KOPT-K1 (cell line): ENCODE measurements around the gene C17orf75.

Experiments used
- H3K27ac ChIP-seq: fragments of 200-600 bp; sonication (generic); 2 replicates; pipeline ENCODE4 v1.5.1; 2016; ENCODE audit warnings: antibody characterized with exemption, mild to moderate bottlenecking, low read depth, low read length; ENCODE audit not compliant: poor library complexity, severe bottlenecking
- H3K36me3 ChIP-seq: fragments of 200-600 bp; sonication (generic); 2 replicates; pipeline ENCODE4 v1.5.1; 2017; ENCODE audit warnings: antibody characterized with exemption, mild to moderate bottlenecking, low read length, moderate library complexity; ENCODE audit not compliant: insufficient read depth
- H3K9me3 ChIP-seq: fragments of 200-600 bp; sonication (generic); 2 replicates; pipeline ENCODE4 v1.5.1; 2017; ENCODE audit warnings: antibody characterized with exemption, low read length, mild to moderate bottlenecking; ENCODE audit not compliant: insufficient read depth, poor library complexity, severe bottlenecking

Gene C17orf75

GRCh38 chr17:32281011-32281451, 60.9 kb downstream of the C17orf75 start:
- Histone ChIP-seq H3K36me3 (no peaks in the 10 kb centered on the region), H3K27ac (no peak overlapping the region), H3K9me3 (no peaks in the 10 kb centered on the region)

DNA sequence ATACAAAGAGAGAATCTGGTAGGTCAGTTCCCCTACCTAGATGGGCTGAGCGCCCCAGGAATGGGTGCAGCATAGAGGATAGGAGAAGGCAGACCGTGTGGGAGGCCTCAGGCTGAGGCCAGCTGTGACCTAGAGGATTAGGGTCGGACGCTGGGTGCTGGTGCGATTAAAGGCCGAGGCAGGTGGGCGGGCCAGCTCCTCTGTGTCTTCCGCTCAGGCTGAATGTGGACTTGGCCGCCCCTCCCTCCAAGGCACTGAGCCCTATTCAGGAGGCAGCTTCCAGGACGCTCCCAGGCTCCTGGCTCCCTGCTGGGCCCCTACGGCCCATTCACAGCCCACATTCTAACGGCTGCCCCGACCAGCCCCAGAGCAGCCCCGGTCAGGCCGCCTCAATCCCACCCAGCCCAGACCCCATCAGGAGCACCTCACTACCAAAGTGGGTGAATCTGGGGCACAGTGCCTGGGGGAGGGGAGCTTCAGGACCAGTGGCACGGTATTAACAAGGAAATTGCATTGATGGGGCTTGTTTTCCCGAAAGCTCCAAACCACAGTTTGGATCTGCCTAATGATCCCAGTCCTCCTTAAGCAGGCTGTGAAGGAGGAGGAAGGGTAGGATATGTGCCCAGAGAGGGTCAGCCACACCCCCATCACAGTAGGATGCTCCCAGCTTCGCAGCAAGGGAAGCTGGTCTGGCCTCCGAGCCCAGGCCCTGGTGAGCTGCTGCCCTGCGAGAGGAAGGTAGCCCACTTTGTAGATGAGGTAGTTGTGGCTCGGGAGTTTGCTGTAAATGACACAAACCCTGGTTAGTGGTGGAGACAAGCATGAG, 61.9 kb downstream of the C17orf75 start:
- H3K27ac ChIP-seq, result no peak overlapping the region

GRCh38 chr17:32278815-32279214, 63.2 kb downstream of the C17orf75 start:
- Histone ChIP-seq H3K36me3 (no peaks in the 10 kb centered on the region), H3K9me3 (no peaks in the 10 kb centered on the region), H3K27ac (no peak overlapping the region)

More for the DNA sequence above, 61.9 kb downstream of the C17orf75 start:
- Histone ChIP-seq H3K36me3 (no peaks in the 10 kb centered on the region), H3K9me3 (no peaks in the 10 kb centered on the region)
